BLaER1 treated with 17β-estradiol and CSF1 and Interleukin-3, amounts not matched to agents 10 nM and 100 nM (cell line): ENCODE data around the gene EP400.

Experiments
- H3K27ac ChIP-seq, 11 experiments: shearing (Covaris generic); formaldehyde crosslinking; 2 replicates each; pipeline ENCODE4 v1.8.1; 2022
- H3K27me3 ChIP-seq, 11 experiments: shearing (Covaris generic); formaldehyde crosslinking; 2 replicates each; pipeline ENCODE4 v1.8.1; 2022
- H3K36me3 ChIP-seq, 11 experiments: shearing (Covaris generic); formaldehyde crosslinking; 2 replicates each; pipeline ENCODE4 v1.8.1; 2022
- H3K4me1 ChIP-seq, 10 experiments: shearing (Covaris generic); formaldehyde crosslinking; 2 replicates each; pipeline ENCODE4 v1.8.1; 2022
- H3K4me2 ChIP-seq, 11 experiments: shearing (Covaris generic); formaldehyde crosslinking; 2 replicates each; pipeline ENCODE4 v1.8.1; 2022
- H3K4me3 ChIP-seq, 10 experiments: shearing (Covaris generic); formaldehyde crosslinking; 2 replicates each; pipeline ENCODE4 v1.8.1; 2022
- H3K9ac ChIP-seq, 11 experiments: shearing (Covaris generic); formaldehyde crosslinking; 2 replicates each; pipeline ENCODE4 v1.8.1; 2022
- H3K9me3 ChIP-seq, 11 experiments: shearing (Covaris generic); formaldehyde crosslinking; replicated peaks in 1 of 11; 2 replicates each; pipeline ENCODE4 v1.8.1; 2022
- H4K20me1 ChIP-seq, 11 experiments: shearing (Covaris generic); formaldehyde crosslinking; 2 replicates each; pipeline ENCODE4 v1.8.1; 2022
- Cebpa-rat ChIP-seq, 11 experiments: shearing (Covaris generic); IDR thresholded peaks; 2 replicates each; pipeline ENCODE4 v1.8.1; 2022

Gene EP400

GRCh38 chr12:132125736-132126135 lies 176.0 kb downstream of the EP400 start:
- TF ChIP-seq Cebpa-rat (IDR thresholded peaks at IDR 0.05) = no peak
- no peaks in the 10 kb centered on the region for H3K27me3 ChIP-seq
- H3K4me2 ChIP-seq = no peak overlapping the region
- H3K4me1 ChIP-seq = peaks cover 0 to 30% (median 8%) of the 10 kb centered on the region in 10 experiments; a peak in 13 of 20 replicates
- H3K27ac ChIP-seq = no peak overlapping the region
- H4K20me1 ChIP-seq = peaks cover 0 to 9% (median 0%) of the 10 kb centered on the region in 11 experiments; a peak in 2 of 22 replicates
- peaks cover 49 to 81% (median 73%) of the 10 kb centered on the region in 11 experiments for H3K36me3 ChIP-seq
- peaks cover 8 to 19% (median 16%) of the 10 kb centered on the region in 11 experiments; a peak in 19 of 22 replicates for H3K9me3 ChIP-seq
- H3K4me3 ChIP-seq = no peak overlapping the region
- no peak overlapping the region for H3K9ac ChIP-seq

- no peak overlapping the region for H3K4me2 ChIP-seq
Observed at GRCh38 chr12:132127041-132127440, 177.3 kb downstream of the EP400 start.

DNA sequence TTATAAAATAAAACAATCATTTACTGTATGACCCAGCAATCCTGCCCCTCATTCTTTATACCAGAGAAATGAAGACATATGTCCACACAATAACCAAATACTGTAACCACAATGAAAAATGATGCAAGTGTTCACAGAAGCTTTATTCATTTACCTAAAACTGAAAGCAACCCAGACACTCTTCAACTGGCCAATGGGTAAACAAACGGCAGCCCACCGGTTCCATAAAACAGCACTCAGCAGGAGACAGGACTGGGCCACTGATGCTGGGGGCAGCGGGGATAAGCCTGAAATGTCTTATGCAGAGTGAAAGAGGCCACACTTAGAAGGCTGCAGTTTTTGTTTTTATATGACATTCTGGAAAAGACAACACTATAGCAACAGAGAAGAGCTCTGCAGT lies 179.3 kb downstream of the EP400 start:
- Histone ChIP-seq H3K27ac (no peak overlapping the region), H3K4me2 (no peak overlapping the region), H3K4me1 (peaks cover 0 to 16% (median 7%) of the 10 kb centered on the region in 10 experiments; a peak in 11 of 20 replicates), H3K36me3 (peaks cover 39 to 53% (median 46%) of the 10 kb centered on the region in 11 experiments), H3K27me3 (no peaks in the 10 kb centered on the region), H3K4me3 (no peak overlapping the region), H4K20me1 (peaks cover 0 to 25% (median 0%) of the 10 kb centered on the region in 11 experiments; a peak in 4 of 22 replicates), H3K9ac (no peak overlapping the region), H3K9me3 (peaks cover 8 to 19% (median 16%) of the 10 kb centered on the region in 11 experiments; a peak in 19 of 22 replicates)
- TF ChIP-seq Cebpa-rat (IDR thresholded peaks at IDR 0.05) = no peak

More at GRCh38 chr12:132127041-132127440, 177.3 kb downstream of the EP400 start:
- Histone ChIP-seq H3K9ac (no peak overlapping the region), H3K36me3 (peaks cover 42 to 70% (median 63%) of the 10 kb centered on the region in 11 experiments), H4K20me1 (peaks cover 0 to 13% (median 0%) of the 10 kb centered on the region in 11 experiments; a peak in 4 of 22 replicates), H3K4me1 (peaks cover 0 to 20% (median 7%) of the 10 kb centered on the region in 10 experiments; a peak in 13 of 20 replicates), H3K27ac (no peak overlapping the region), H3K4me3 (no peak overlapping the region; a peak in 1 of 20 replicates), H3K9me3 (peaks cover 8 to 19% (median 16%) of the 10 kb centered on the region in 11 experiments; a peak in 19 of 22 replicates), H3K27me3 (no peaks in the 10 kb centered on the region)
- no peak for TF ChIP-seq Cebpa-rat (IDR thresholded peaks at IDR 0.05)

DNA sequence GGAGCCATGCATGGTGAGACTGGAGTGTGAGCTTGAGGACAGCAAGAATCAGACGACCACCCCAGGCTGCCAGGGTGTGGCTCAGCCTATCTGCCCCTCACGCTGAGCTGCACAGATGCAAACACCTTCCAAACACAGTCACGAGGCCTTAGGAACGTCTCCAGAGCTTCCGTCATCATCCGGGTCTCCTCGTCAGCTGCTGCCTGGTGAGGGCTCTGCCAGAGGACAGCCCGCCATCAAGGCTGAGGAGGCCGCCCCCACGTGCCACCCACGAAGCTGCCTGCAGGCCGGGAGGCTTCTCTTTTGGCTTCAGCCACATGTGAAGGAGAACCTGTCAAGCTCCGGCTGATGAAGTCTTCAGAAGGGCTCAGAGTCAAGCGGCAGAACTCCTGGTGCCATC lies 180.9 kb downstream of the EP400 start:
- Histone ChIP-seq H3K36me3 (peaks cover 25 to 36% (median 31%) of the 10 kb centered on the region in 11 experiments), H4K20me1 (peaks cover 0 to 25% (median 0%) of the 10 kb centered on the region in 11 experiments; a peak in 4 of 22 replicates), H3K27me3 (no peaks in the 10 kb centered on the region), H3K27ac (no peak overlapping the region), H3K4me1 (0 out of 20 replicates have a peak, but pooled peaks cover 0 to 3% (median 0%) of the 10 kb centered on the region in 10 experiments), H3K4me2 (no peak overlapping the region), H3K4me3 (no peak overlapping the region), H3K9ac (no peak overlapping the region; a peak in 1 of 22 replicates), H3K9me3 (peaks cover 8 to 19% (median 16%) of the 10 kb centered on the region in 11 experiments; a peak in 19 of 22 replicates)
- TF ChIP-seq Cebpa-rat (IDR thresholded peaks at IDR 0.05) = no peak
